MCF 10A (cell line): ENCODE data around the gene ATP8B3. TPM values are rescaled to one million over a fixed set of nuclear protein-coding genes. Genes with fewer than 3 reads are reported as not detected.

Source experiments
- BruUV-seq: library from RNA; stranded (reverse); fragments of 400-500 nt; replicated peaks from 2 replicates; lab custom pipeline; 2021; lab: Mats Ljungman, UMichigan
- CTCF ChIA-PET: fragments of 300-600 bp; sonication (Branson Sonifier 250); formaldehyde crosslinking; extraction: SDS; loops from one replicate; lab custom pipeline; 2021; ENCODE audit warnings: antibody characterized with exemption, inconsistent platforms; lab: Yijun Ruan, JAX
- POLR2A ChIA-PET: fragments of 300-600, 350-650 bp; sonication (Branson Sonifier 250); formaldehyde crosslinking; extraction: SDS; loops from one replicate; lab custom pipeline; 2020; ENCODE audit warnings: antibody characterized with exemption, inconsistent platforms; lab: Yijun Ruan, JAX
- DNase-seq: peaks from one replicate; pipeline ENCODE4 v3.0.0-alpha.2; 2018; ENCODE audit not compliant: unreplicated experiment
- H3K27ac Mint-ChIP-seq: one replicate; pipeline ENCODE4 v1.8.0; 2022; ENCODE audit warnings: mild to moderate bottlenecking, low read depth, mixed read lengths; ENCODE audit not compliant: unreplicated experiment
- H3K27me3 Mint-ChIP-seq: one replicate; pipeline ENCODE4 v1.8.0; 2022; ENCODE audit warnings: mixed read lengths; ENCODE audit not compliant: insufficient read depth, unreplicated experiment
- H3K36me3 Mint-ChIP-seq: one replicate; pipeline ENCODE4 v1.8.0; 2022; ENCODE audit warnings: mild to moderate bottlenecking, moderate library complexity, mixed read lengths; ENCODE audit not compliant: insufficient read depth, unreplicated experiment
- H3K4me1 Mint-ChIP-seq: one replicate; pipeline ENCODE4 v1.8.0; 2022; ENCODE audit warnings: mixed read lengths; ENCODE audit not compliant: insufficient read depth, unreplicated experiment
- H3K4me3 Mint-ChIP-seq: one replicate; pipeline ENCODE4 v1.8.0; 2022; ENCODE audit warnings: mild to moderate bottlenecking, moderate library complexity, mixed read lengths; ENCODE audit not compliant: unreplicated experiment
- H3K9me3 Mint-ChIP-seq: one replicate; pipeline ENCODE4 v1.8.0; 2022; ENCODE audit warnings: mixed read lengths; ENCODE audit not compliant: unreplicated experiment
- intact Hi-C: fragments of 100-400 bp; cut with micrococcal nuclease; formaldehyde crosslinking; loops from 2 replicates; pipeline ENCODE4 v1.14.1; 2022
- total RNA-seq: library from RNA; stranded (reverse); gene quantifications from 2 replicates; pipeline ENCODE4 v1.2.3, GENCODE V29; 2022
- TF ChIP-seq, protein P1 (sequence below): fragments of 200-600 bp; IDR thresholded peaks from one replicate; pipeline ENCODE4 v1.8.0; 2022; ENCODE audit warnings: antibody characterized with exemption, mild to moderate bottlenecking; ENCODE audit not compliant: unreplicated experiment

The ATP8B3 gene
- total RNA-seq, 1 experiment from 2014 or later, result 9.3 TPM

DNA sequence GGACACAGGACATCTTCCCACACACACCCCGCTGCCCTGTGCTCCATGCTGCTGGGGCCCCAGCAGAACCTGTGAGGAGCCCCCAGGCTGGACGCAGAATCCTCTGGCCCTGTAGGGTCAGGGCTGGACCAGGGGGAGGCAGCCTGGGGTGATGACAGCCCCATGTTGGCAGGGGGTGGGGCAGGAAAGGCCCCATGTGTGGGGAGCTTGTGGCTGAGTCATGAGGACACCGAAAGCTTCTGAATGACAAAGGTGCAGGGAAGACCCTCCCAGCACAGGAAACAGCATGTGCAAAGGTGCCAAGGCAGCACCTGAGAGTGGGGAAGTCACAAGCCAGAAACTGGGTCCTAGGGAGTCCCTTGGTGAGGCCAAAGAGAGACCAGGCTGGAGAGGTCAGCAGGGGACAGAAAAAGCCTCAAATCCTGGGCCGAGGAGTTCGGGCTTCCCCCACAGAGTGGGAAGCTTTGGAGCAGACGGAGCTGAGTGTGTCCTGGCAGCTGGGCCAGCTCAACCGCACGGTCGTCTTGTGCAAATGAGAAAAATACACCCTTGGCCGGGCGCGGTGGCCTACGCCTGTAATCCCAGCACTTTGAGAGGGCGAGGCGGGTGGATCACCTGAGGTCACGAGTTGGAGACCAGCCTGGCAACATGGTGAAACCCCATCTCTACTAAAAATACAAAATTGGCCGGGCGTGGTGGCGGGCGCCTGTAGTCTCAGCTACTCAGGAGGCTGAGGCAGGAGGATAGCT lies 17.5 kb downstream of the ATP8B3 start:
- no peak overlapping the region for H3K27ac Mint-ChIP-seq
- intact Hi-C loops, result loop anchor here (1.0 to 5.0 kb wide), 4 partner anchors 27 to 247 kb away; partner anchors contain the start of gene UQCR11
- ChIA-PET POLR2A (interaction anchor here (0.6 to 1.5 kb wide), 4 partner anchors 23 to 196 kb away, joined by 3 to 4 read pairs (median 4); no protein-coding TSS in a partner anchor), CTCF (interaction anchor here (0.6 to 8.7 kb wide), 20 partner anchors 10 to 1696 kb away, joined by 3 to 129 read pairs (median 4); no protein-coding TSS in a partner anchor)
- H3K36me3 Mint-ChIP-seq, result peaks cover 4% of the 10 kb centered on the region
- H3K27me3 Mint-ChIP-seq, result no peaks in the 10 kb centered on the region
- peaks cover 14% of the 10 kb centered on the region for H3K4me1 Mint-ChIP-seq
- H3K9me3 Mint-ChIP-seq, result no peaks in the 10 kb centered on the region
- BruUV-seq, result no TSS peak
- TF ChIP-seq, protein P1, sequence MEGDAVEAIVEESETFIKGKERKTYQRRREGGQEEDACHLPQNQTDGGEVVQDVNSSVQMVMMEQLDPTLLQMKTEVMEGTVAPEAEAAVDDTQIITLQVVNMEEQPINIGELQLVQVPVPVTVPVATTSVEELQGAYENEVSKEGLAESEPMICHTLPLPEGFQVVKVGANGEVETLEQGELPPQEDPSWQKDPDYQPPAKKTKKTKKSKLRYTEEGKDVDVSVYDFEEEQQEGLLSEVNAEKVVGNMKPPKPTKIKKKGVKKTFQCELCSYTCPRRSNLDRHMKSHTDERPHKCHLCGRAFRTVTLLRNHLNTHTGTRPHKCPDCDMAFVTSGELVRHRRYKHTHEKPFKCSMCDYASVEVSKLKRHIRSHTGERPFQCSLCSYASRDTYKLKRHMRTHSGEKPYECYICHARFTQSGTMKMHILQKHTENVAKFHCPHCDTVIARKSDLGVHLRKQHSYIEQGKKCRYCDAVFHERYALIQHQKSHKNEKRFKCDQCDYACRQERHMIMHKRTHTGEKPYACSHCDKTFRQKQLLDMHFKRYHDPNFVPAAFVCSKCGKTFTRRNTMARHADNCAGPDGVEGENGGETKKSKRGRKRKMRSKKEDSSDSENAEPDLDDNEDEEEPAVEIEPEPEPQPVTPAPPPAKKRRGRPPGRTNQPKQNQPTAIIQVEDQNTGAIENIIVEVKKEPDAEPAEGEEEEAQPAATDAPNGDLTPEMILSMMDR, result no peak
- no peak overlapping the region for H3K4me3 Mint-ChIP-seq
- DNase-seq, result no peak

DNA sequence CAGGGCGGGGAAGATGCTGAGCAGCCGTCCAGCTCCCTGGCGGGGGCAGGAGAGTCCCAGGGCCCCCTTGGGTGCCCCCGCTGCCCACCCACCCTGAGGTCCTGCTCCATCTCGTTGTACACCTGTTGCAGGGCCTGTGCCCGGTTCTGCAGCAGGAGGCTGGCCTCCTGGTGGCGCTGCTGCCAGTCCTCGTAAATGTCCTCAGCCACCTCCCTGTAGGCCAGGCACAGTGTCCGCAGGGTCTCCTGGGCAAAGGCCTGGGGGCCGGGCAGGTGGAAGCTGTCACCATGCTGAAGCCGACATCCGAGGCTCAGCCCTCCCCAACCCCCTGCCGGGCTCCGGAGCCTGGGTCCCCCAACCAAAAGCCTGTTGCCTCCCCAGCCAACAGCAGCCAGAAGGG lies 20.2 kb downstream of the ATP8B3 start:
- H3K27ac Mint-ChIP-seq, result no peak overlapping the region
- intact Hi-C loops, result no loop called here
- ChIA-PET POLR2A (no interaction called here), CTCF (interaction anchor here (1.0 to 8.7 kb wide), 4 partner anchors 10 to 118 kb away, joined by 3 to 129 read pairs (median 28); no protein-coding TSS in a partner anchor)
- BruUV-seq, result no TSS peak
- H3K4me1 Mint-ChIP-seq, result peaks cover 14% of the 10 kb centered on the region
- TF ChIP-seq, protein P1, result no peak
- H3K27me3 Mint-ChIP-seq, result no peaks in the 10 kb centered on the region
- H3K4me3 Mint-ChIP-seq, result no peak overlapping the region
- H3K36me3 Mint-ChIP-seq, result no peaks in the 10 kb centered on the region
- H3K9me3 Mint-ChIP-seq, result no peaks in the 10 kb centered on the region
- no peak for DNase-seq

DNA sequence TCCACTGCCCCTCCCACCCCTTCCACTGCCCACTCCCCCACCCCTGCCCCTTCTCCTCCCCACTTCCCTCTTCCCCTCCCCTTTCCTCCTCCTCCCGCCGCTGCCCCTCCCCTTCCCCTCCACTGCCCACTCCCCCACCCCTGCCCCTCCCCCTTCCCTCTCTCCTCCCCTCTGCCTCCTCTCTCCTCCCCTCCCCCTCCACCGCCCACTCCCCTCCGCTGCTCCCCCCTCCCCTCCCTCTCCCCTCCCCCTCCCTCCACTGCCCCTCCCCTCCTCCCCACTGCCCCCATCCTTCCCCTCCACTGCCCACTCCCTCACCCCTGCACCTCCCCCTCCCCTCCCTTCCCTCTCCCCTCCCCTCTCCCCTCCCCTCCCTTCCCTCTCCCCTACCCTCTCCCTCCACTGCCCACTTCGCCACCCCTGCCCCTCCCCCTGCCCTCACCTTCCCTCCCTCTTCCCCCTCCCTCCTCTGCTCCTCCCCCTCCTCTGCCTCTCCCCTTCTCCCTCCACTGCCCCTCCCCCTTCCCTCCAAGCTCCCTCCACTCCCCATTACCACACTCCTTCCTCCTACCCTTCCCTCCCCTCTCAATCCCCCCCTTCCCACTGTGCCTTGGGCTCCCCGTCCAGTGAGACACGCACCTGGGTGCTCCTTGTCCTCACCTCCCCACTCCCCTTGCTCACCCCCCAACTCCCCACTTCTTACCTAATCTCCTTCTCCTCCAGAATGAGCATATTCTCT lies 21.9 kb downstream of the ATP8B3 start:
- Mint-ChIP-seq H3K36me3 (no peaks in the 10 kb centered on the region), H3K4me3 (no peak overlapping the region), H3K27ac (no peak overlapping the region), H3K9me3 (no peaks in the 10 kb centered on the region), H3K27me3 (no peaks in the 10 kb centered on the region), H3K4me1 (peaks cover 7% of the 10 kb centered on the region)
- BruUV-seq, result no TSS peak
- ChIA-PET CTCF (interaction anchor here (0.5 to 6.2 kb wide), 2 partner anchors 9 to 14 kb away, joined by 3 to 50 read pairs; no protein-coding TSS in a partner anchor), POLR2A (no interaction called here)
- intact Hi-C loops, result no loop called here
- no peak for DNase-seq
- TF ChIP-seq, protein P1, result no peak
